ENCODE measurements around the gene COL16A1. TPM values are rescaled to one million over a fixed set of nuclear protein-coding genes. Genes with fewer than 3 reads are reported as not detected.

The COL16A1 gene
- total and polyA plus RNA-seq, 2 experiments from 2014 or later: 90.2 to 127 TPM

DNA sequence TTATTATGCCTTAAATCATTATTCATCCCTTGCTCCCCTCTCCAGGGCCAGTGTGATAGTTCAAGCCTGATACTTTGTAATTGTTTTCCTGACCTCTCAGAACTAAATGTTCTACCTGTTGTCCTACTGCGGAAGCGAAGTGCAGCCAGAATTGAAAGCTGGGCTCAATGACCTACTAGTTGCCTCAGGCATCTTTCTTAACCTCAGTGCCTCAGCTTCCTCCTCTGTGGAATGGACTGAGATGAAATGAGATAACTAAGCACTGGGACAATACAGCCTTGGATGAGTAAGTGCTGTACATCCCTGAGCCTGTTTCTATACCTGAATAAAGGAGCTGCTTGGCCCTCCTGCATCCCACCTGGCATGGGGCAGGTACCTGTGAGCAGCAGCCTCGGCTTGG lies 26.4 kb downstream of the COL16A1 start:
- Histone ChIP-seq H3K79me2 (no peaks in the 10 kb centered on the region), H3K27ac (no peak overlapping the region), H3K9me2 (replicated peaks; ENCODE audit: insufficient read depth) (no peaks in the 10 kb centered on the region), H3K4me3 (no peak overlapping the region), H3K4me2 (no peak overlapping the region), H3K9me3 (ENCODE audit: low read depth) (no peaks in the 10 kb centered on the region), H2AFZ (no peak overlapping the region), H4K20me1 (ENCODE audit: insufficient read depth, poor library complexity, severe bottlenecking) (no peaks in the 10 kb centered on the region), H3K4me1 (ENCODE audit: insufficient read depth) (peaks cover 6% of the 10 kb centered on the region), H3K27me3 (no peaks in the 10 kb centered on the region), H3K36me3 (replicated peaks; ENCODE audit: insufficient read depth, low read depth) (no peaks in the 10 kb centered on the region)
- TF ChIP-seq EZH2phosphoT487 (IDR thresholded peaks at IDR 0.05; ENCODE audit: low read depth, severe bottlenecking, unreplicated experiment): no peak
- DNase-seq (ENCODE audit: low spot score): no peak
- 94% methylated on average over 3 of the region's 3 CpGs for WGBS (ENCODE audit: low lambda C conversion rate, missing lambda C conversion rate)

DNA sequence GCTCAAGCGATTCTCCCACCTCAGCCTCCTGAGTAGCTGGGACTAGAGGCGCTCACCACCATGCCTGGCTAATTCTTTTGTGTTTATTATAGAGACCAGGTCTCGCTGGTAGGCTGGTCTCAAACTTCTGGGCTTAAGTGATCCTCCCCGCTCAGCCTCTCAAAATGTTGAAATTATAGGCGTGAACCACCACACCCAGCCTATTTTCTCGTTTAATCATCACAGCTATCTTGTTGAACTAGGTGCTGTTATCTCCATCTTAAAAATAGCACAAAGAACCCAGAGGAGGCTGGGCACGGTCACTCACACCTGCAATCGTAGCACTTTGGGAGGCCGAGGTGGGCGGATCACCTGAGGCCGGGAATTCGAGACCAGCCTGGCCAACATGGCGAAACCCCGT lies 28.1 kb downstream of the COL16A1 start:
- 87% methylated on average over 14 of the region's 14 CpGs for WGBS (ENCODE audit: low lambda C conversion rate, missing lambda C conversion rate)
- TF ChIP-seq, protein P1, sequence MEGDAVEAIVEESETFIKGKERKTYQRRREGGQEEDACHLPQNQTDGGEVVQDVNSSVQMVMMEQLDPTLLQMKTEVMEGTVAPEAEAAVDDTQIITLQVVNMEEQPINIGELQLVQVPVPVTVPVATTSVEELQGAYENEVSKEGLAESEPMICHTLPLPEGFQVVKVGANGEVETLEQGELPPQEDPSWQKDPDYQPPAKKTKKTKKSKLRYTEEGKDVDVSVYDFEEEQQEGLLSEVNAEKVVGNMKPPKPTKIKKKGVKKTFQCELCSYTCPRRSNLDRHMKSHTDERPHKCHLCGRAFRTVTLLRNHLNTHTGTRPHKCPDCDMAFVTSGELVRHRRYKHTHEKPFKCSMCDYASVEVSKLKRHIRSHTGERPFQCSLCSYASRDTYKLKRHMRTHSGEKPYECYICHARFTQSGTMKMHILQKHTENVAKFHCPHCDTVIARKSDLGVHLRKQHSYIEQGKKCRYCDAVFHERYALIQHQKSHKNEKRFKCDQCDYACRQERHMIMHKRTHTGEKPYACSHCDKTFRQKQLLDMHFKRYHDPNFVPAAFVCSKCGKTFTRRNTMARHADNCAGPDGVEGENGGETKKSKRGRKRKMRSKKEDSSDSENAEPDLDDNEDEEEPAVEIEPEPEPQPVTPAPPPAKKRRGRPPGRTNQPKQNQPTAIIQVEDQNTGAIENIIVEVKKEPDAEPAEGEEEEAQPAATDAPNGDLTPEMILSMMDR (IDR thresholded peaks at IDR 0.05; ENCODE audit: poor library complexity): no peak
- no peak for TF ChIP-seq EZH2phosphoT487 (IDR thresholded peaks at IDR 0.05; ENCODE audit: low read depth, severe bottlenecking, unreplicated experiment)
- no peak for TF ChIP-seq EZH2 (IDR thresholded peaks at IDR 0.05; ENCODE audit: borderline replicate concordance)
- Histone ChIP-seq H3K36me3 (replicated peaks; ENCODE audit: insufficient read depth, low read depth) (no peaks in the 10 kb centered on the region), H2AFZ (no peak overlapping the region), H4K20me1 (ENCODE audit: insufficient read depth, poor library complexity, severe bottlenecking) (no peaks in the 10 kb centered on the region), H3K4me2 (no peak overlapping the region), H3K27me3 (no peaks in the 10 kb centered on the region), H3K4me1 (ENCODE audit: insufficient read depth) (peaks cover 14% of the 10 kb centered on the region), H3K4me3 (no peak overlapping the region), H3K9me2 (replicated peaks; ENCODE audit: insufficient read depth) (no peaks in the 10 kb centered on the region), H3K79me2 (no peaks in the 10 kb centered on the region), H3K27ac (no peak overlapping the region), H3K9me3 (ENCODE audit: low read depth) (no peaks in the 10 kb centered on the region)
- no peak for DNase-seq (ENCODE audit: low spot score)

DNA sequence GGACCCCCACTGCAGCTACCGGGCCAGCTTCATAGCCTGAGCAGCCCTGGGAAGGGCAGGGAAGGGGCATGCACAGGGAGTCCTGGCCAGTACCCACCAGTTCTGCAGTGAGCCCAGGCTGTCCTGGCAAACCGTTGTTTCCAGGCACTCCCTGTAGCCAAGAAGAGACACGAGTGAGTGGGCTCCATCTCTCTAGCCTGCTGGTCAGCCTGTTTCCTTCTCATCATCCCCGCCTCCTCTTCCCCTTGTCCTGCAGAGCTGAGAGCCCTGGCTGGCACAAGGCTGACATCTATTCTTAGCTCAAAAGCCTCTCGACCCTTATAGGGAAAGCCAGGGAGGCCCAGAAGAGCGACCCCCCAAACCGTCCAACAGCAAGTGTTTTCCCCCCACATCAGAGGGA lies 28.7 kb downstream of the COL16A1 start:
- Histone ChIP-seq H3K27me3 (no peaks in the 10 kb centered on the region), H3K4me2 (no peak overlapping the region), H4K20me1 (ENCODE audit: insufficient read depth, poor library complexity, severe bottlenecking) (no peaks in the 10 kb centered on the region), H3K27ac (no peak overlapping the region), H2AFZ (no peak overlapping the region), H3K4me1 (ENCODE audit: insufficient read depth) (peaks cover 20% of the 10 kb centered on the region), H3K9me2 (replicated peaks; ENCODE audit: insufficient read depth) (no peaks in the 10 kb centered on the region), H3K4me3 (no peak overlapping the region), H3K79me2 (no peaks in the 10 kb centered on the region), H3K36me3 (replicated peaks; ENCODE audit: insufficient read depth, low read depth) (no peaks in the 10 kb centered on the region), H3K9me3 (ENCODE audit: low read depth) (no peaks in the 10 kb centered on the region)
- TF ChIP-seq, protein P1 (IDR thresholded peaks at IDR 0.05; ENCODE audit: poor library complexity): no peak
- no peak for TF ChIP-seq EZH2 (IDR thresholded peaks at IDR 0.05; ENCODE audit: borderline replicate concordance)
- no peak for TF ChIP-seq EZH2phosphoT487 (IDR thresholded peaks at IDR 0.05; ENCODE audit: low read depth, severe bottlenecking, unreplicated experiment)
- WGBS (ENCODE audit: low lambda C conversion rate, missing lambda C conversion rate): 86% methylated on average over 7 of the region's 7 CpGs
- no peak for DNase-seq (ENCODE audit: low spot score)

DNA sequence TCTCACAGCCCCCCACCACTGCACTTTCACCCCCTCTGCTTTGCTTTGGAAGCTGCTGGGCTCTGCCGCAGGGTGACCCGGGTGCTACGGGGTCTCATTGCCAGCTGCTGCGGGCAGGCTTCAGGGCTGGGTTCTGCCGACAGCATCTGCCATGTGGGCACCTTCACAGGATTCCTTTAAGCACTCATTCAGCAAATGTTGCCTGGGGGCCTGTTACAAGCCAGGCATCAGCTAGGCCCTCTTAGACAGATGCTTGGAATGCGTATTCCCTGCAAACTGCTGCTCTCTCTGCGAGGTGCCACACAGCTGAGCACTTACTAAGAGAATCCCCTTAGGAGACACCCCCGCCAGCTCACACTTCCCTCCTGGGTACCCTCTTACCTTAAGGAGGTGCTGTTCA lies 29.2 kb downstream of the COL16A1 start:
- DNase-seq (ENCODE audit: low spot score): no peak
- TF ChIP-seq EZH2 (IDR thresholded peaks at IDR 0.05; ENCODE audit: borderline replicate concordance): no peak
- TF ChIP-seq, protein P1 (IDR thresholded peaks at IDR 0.05; ENCODE audit: poor library complexity): no peak
- Histone ChIP-seq H3K4me3 (no peak overlapping the region), H3K4me1 (ENCODE audit: insufficient read depth) (peaks cover 25% of the 10 kb centered on the region), H3K9me2 (replicated peaks; ENCODE audit: insufficient read depth) (no peaks in the 10 kb centered on the region), H3K4me2 (no peak overlapping the region), H3K36me3 (replicated peaks; ENCODE audit: insufficient read depth, low read depth) (no peaks in the 10 kb centered on the region), H2AFZ (no peak overlapping the region), H3K27ac (no peak overlapping the region), H3K79me2 (no peaks in the 10 kb centered on the region), H3K9me3 (ENCODE audit: low read depth) (no peaks in the 10 kb centered on the region), H3K27me3 (no peaks in the 10 kb centered on the region), H4K20me1 (ENCODE audit: insufficient read depth, poor library complexity, severe bottlenecking) (no peaks in the 10 kb centered on the region)
- 86% methylated on average over 8 of the region's 8 CpGs for WGBS (ENCODE audit: low lambda C conversion rate, missing lambda C conversion rate)

All from hepatocyte (in vitro differentiated cells).